K562 (cell line): ENCODE data around the gene GMNN. TPM values are rescaled to one million over a fixed set of nuclear protein-coding genes. Genes with fewer than 3 reads are reported as not detected.

Experiments used
- CHD7 ChIP-seq: fragments of 200-600 bp; sonication (generic); IDR thresholded peaks from one replicate; pipeline ENCODE4 v1.6.1; 2012; ENCODE audit warnings: mild to moderate bottlenecking, low read depth, low read length, inconsistent platforms
- HDAC3 ChIP-seq: fragments of 450-650 bp; IDR thresholded peaks from 2 replicates; pipeline ENCODE4 v1.6.1; 2018; ENCODE audit warnings: borderline replicate concordance, mild to moderate bottlenecking, moderate library complexity; ENCODE audit not compliant: partially characterized antibody
- HNRNPUL1 ChIP-seq: fragments of 200-400 bp; formaldehyde crosslinking; IDR thresholded peaks from 2 replicates; pipeline ENCODE4 v1.6.1; 2017; ENCODE audit warnings: low read length
- KLF13 ChIP-seq: fragments of 450-650 bp; IDR thresholded peaks from 2 replicates; pipeline ENCODE4 v1.6.1; 2016; ENCODE audit warnings: missing genetic modification characterization, low read depth, mild to moderate bottlenecking, missing compliant biosample characterization, moderate library complexity, borderline replicate concordance
- MXD1 ChIP-seq: fragments of 250-450 bp; sonication (Bioruptor Pico); IDR thresholded peaks from 2 replicates; pipeline ENCODE4 v1.8.0; 2021; ENCODE audit warnings: borderline replicate concordance, mild to moderate bottlenecking, moderate library complexity; ENCODE audit not compliant: poor library complexity, severe bottlenecking
- NCOR1 ChIP-seq: fragments of 450-650 bp; IDR thresholded peaks from 2 replicates; pipeline ENCODE4 v1.6.1; 2016; ENCODE audit warnings: mild to moderate bottlenecking, moderate library complexity
- NFXL1 ChIP-seq: fragments of 450-650 bp; formaldehyde crosslinking; IDR thresholded peaks from 2 replicates; pipeline ENCODE4 v1.4.0; 2021; ENCODE audit warnings: mild to moderate bottlenecking
- RBM17 ChIP-seq: fragments of 200-400 bp; formaldehyde crosslinking; IDR thresholded peaks from 2 replicates; pipeline ENCODE4 v1.6.1; 2017; ENCODE audit warnings: low read depth, mild to moderate bottlenecking, low read length, borderline replicate concordance
- STAG1 ChIP-seq: sonication (generic); formaldehyde crosslinking; IDR thresholded peaks from 2 replicates; pipeline ENCODE4 v1.5.0; 2020; ENCODE audit warnings: missing genetic modification reagents, borderline replicate concordance
- ZNF316 ChIP-seq: fragments of 450-650 bp; IDR thresholded peaks from 2 replicates; pipeline ENCODE4 v1.6.1; 2016
- ZNF41 ChIP-seq: fragments of 250-450 bp; sonication (Bioruptor Pico); conservative IDR thresholded peaks from 2 replicates; pipeline ENCODE4 v1.4.0; 2020; ENCODE audit warnings: mild to moderate bottlenecking
- polyA plus RNA-seq, 8 experiments: library from polyadenylated mRNA; depleted of rRNA in 4 of 8; stranded (reverse) in 5 of 8; unstranded in 3 of 8; fragments of >200 nt; fragmentation: Nextera tagmentation in 2 of 8; fragmentation: Illumina TruSeq in 1 of 8; extraction: Ambion mirVana in 2 of 8; extraction: Trizol in 1 of 8; gene quantifications; 2 replicates each; pipeline versions ENCODE4 v1.2.1 to v1.2.3, GENCODE V29; 2011 to 2014; ENCODE audit warnings: inconsistent platforms in 1 of 8, missing spikeins in 1 of 8
- total RNA-seq, 7 experiments: library from RNA; depleted of rRNA in 6 of 7; stranded (reverse); fragments of >200 nt in 6 of 7; fragmentation: Illumina TruSeq in 2 of 7; extraction: Trizol in 2 of 7; gene quantifications; 2 replicates each; pipeline versions ENCODE4 v1.2.1 to v1.2.3, GENCODE V29; 2011 to 2021; ENCODE audit warnings: low replicate concordance in 1 of 7
- TF ChIP-seq, protein P1 (sequence below): fragments of 250-450 bp; sonication (Bioruptor Pico); IDR thresholded peaks from 2 replicates; pipeline ENCODE4 v1.8.0; 2022; ENCODE audit warnings: inconsistent platforms, mild to moderate bottlenecking, moderate library complexity, borderline replicate concordance

The GMNN gene
- total and polyA plus RNA-seq, 9 of the 15 experiments (the other 6 are each of a cell fraction or from before 2014, with no cell fraction given): 144 to 370 (median 210) TPM

DNA sequence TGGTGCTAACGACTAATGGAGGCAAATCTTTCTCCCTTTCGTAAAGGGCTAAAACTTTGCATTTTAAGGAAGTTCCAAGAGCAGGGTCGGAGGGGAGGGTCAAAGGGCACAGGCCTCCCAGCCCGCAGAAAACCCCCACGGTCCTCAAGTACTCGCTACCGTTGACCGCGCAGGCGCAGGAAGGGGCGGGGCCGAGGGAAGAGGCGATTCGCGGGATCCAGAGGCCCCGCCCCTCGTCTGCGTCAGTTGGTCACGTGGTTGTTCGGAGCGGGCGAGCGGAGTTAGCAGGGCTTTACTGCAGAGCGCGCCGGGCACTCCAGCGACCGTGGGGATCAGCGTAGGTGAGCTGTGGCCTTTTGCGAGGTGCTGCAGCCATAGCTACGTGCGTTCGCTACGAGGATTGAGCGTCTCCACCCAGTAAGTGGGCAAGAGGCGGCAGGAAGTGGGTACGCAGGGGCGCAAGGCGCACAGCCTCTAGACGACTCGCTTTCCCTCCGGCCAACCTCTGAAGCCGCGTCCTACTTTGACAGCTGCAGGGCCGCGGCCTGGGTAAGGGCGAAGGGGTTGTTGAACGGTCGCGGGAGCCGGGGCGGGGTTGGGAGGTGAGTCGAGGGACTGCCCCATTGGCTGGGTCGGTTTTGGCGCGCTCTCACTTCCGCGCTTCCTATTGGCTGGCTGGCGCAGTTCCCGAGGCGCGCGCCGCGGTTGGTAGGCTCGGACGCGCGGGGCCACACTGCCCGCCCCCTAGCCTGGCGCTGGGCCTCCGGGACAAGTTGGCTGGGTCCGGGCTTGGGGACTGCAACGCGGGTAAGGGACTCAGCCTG, at the start of gene GMNN (continued):
- TF ChIP-seq CHD7: no peak
- peak; percentile 35 for TF ChIP-seq MXD1 (CRISPR knock-in tag)
- TF ChIP-seq KLF13 (tag): peak; percentile 52; the same call in 1 of the 2 replicates
- no peak for TF ChIP-seq ZNF41 (CRISPR knock-in tag)
- no peak for TF ChIP-seq HDAC3
- TF ChIP-seq HNRNPUL1: no peak
- no peak for TF ChIP-seq NFXL1 (CRISPR knock-in tag)
- TF ChIP-seq ZNF316: no peak
- no peak for TF ChIP-seq NCOR1
- TF ChIP-seq RBM17: no peak
- no peak for TF ChIP-seq STAG1 (CRISPR knock-in tag)
- TF ChIP-seq, protein P1, sequence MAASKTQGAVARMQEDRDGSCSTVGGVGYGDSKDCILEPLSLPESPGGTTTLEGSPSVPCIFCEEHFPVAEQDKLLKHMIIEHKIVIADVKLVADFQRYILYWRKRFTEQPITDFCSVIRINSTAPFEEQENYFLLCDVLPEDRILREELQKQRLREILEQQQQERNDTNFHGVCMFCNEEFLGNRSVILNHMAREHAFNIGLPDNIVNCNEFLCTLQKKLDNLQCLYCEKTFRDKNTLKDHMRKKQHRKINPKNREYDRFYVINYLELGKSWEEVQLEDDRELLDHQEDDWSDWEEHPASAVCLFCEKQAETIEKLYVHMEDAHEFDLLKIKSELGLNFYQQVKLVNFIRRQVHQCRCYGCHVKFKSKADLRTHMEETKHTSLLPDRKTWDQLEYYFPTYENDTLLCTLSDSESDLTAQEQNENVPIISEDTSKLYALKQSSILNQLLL (CRISPR knock-in tag): no peak
